Tibial nerve (tissue), 4 donors: ENCODE data around the gene MNT. TPM values are rescaled to one million over a fixed set of nuclear protein-coding genes. Genes with fewer than 3 reads are reported as not detected.

Source experiments
- DNase-seq, 2 donors: peaks; one replicate each; pipeline ENCODE4 v3.0.0-alpha.2; 2019; ENCODE audit warnings: low spot score in 2 of 2
- H3K27ac ChIP-seq, 4 donors: fragments of 200-600 bp; sonication (generic) in 3 of 4; one replicate each; pipeline ENCODE4 v1.5.1; 2017 to 2019; ENCODE audit warnings: mild to moderate bottlenecking in 1 of 4
- H3K27me3 ChIP-seq, 2 donors: fragments of 200-600 bp; sonication (generic) in 1 of 2; one replicate each; pipeline versions ENCODE4 v1.5.1 to v1.6.0; 2017 to 2019
- H3K36me3 ChIP-seq, 3 donors: fragments of 200-600 bp; sonication (generic); one replicate each; pipeline ENCODE4 v1.5.1; 2018 to 2019
- H3K4me1 ChIP-seq, 4 donors: fragments of 200-600 bp; sonication (generic) in 3 of 4; one replicate each; pipeline ENCODE4 v1.5.1; 2017 to 2019
- H3K4me3 ChIP-seq, 4 donors: fragments of 200-600 bp; sonication (generic) in 3 of 4; one replicate each; pipeline ENCODE4 v1.5.1; 2017 to 2019; ENCODE audit warnings: mild to moderate bottlenecking in 1 of 4, moderate library complexity in 1 of 4
- H3K9me3 ChIP-seq, 4 donors: fragments of 200-600 bp; sonication (generic) in 3 of 4; one replicate each; pipeline ENCODE4 v1.5.1; 2017 to 2019
- CTCF ChIP-seq, 5 experiments: fragments of 200-600 bp in 3 of 5; fragments of 450-650 bp in 2 of 5; sonication (generic) in 3 of 5; IDR thresholded peaks; one replicate each; pipeline ENCODE4 v1.5.1; 2016 to 2019; ENCODE audit warnings: antibody characterized with exemption in 5 of 5, mild to moderate bottlenecking in 3 of 5, moderate library complexity in 2 of 5
- EP300 ChIP-seq, 2 donors: sonication (generic); formaldehyde crosslinking; IDR thresholded peaks; one replicate each; pipeline ENCODE4 v1.6.1; 2017; ENCODE audit warnings: antibody characterized with exemption in 2 of 2, mild to moderate bottlenecking in 1 of 2
- POLR2A ChIP-seq, 2 donors: fragments of 450-650 bp; IDR thresholded peaks; one replicate each; pipeline ENCODE4 v1.6.1; 2017; ENCODE audit warnings: antibody characterized with exemption in 2 of 2, mild to moderate bottlenecking in 2 of 2, moderate library complexity in 2 of 2
- WGBS, 2 donors: methylation state at CpG; one replicate each; pipeline ENCODE4 v1.1.5; 2018; 5-methylcytosine and 5-hydroxymethylcytosine counted together
- total RNA-seq, 4 donors: library from RNA; depleted of rRNA; stranded (reverse); fragments of >200 nt; gene quantifications; one replicate each; pipeline ENCODE4 v1.1.0, GENCODE V29; 2016

Gene MNT
- total RNA-seq, 4 donors from 2014 or later, result 12.6 to 32.8 (median 14.9) TPM

- 74 to 84% methylated on average over 26 of the region's 26 CpGs for WGBS, 2 donors
- TF ChIP-seq POLR2A (IDR thresholded peaks at IDR 0.05) (no peak), EP300 (IDR thresholded peaks at IDR 0.05) (no peak)
- H3K9me3 ChIP-seq, result no peaks in the 10 kb centered on the region
- no peak overlapping the region for H3K27ac ChIP-seq
- no peak for DNase-seq
- no peak overlapping the region for H3K4me3 ChIP-seq
- peaks cover 0 to 96% (median 0%) of the 10 kb centered on the region in 3 donors for H3K36me3 ChIP-seq
- peaks cover 0 to 21% (median 0%) of the 10 kb centered on the region in 4 donors for H3K4me1 ChIP-seq
- no peaks in the 10 kb centered on the region for H3K27me3 ChIP-seq
These were observed 33.9 kb downstream of the MNT start for GRCh38 chr17:2366747-2367494.

GRCh38 chr17:2365132-2365531 lies 35.7 kb downstream of the MNT start:
- peaks cover 0 to 95% (median 0%) of the 10 kb centered on the region in 3 donors for H3K36me3 ChIP-seq
- H3K4me1 ChIP-seq, result peaks cover 0 to 21% (median 0%) of the 10 kb centered on the region in 4 donors
- DNase-seq, result no peak
- no peak overlapping the region for H3K27ac ChIP-seq
- H3K4me3 ChIP-seq, result no peak overlapping the region
- no peaks in the 10 kb centered on the region for H3K9me3 ChIP-seq
- 93 to 95% methylated on average over 19 to 20 of the region's 20 CpGs for WGBS, 2 donors
- TF ChIP-seq EP300 (IDR thresholded peaks at IDR 0.05), result no peak
- no peak for TF ChIP-seq CTCF (IDR thresholded peaks at IDR 0.05)
- TF ChIP-seq POLR2A (IDR thresholded peaks at IDR 0.05), result no peak
- no peaks in the 10 kb centered on the region for H3K27me3 ChIP-seq

- Histone ChIP-seq H3K9me3 (no peaks in the 10 kb centered on the region), H3K36me3 (peaks cover 0 to 94% (median 0%) of the 10 kb centered on the region in 3 donors), H3K27ac (no peak overlapping the region), H3K4me3 (no peak overlapping the region), H3K4me1 (peaks cover 0 to 17% (median 0%) of the 10 kb centered on the region in 4 donors), H3K27me3 (no peaks in the 10 kb centered on the region)
- no peak for DNase-seq
- TF ChIP-seq POLR2A (IDR thresholded peaks at IDR 0.05) (no peak), EP300 (IDR thresholded peaks at IDR 0.05) (no peak), CTCF (IDR thresholded peaks at IDR 0.05) (no peak)
- WGBS, 2 donors, result 83 to 88% methylated on average over 10 to 12 of the region's 12 CpGs
These were observed 36.1 kb downstream of the MNT start for GRCh38 chr17:2364763-2365116.

- WGBS, 2 donors, result 74 to 77% methylated on average over 25 of the region's 26 CpGs
- DNase-seq, result no peak
- TF ChIP-seq EP300 (IDR thresholded peaks at IDR 0.05), result no peak
- no peak for TF ChIP-seq CTCF (IDR thresholded peaks at IDR 0.05)
- no peak for TF ChIP-seq POLR2A (IDR thresholded peaks at IDR 0.05)
- H3K9me3 ChIP-seq, result no peaks in the 10 kb centered on the region
- H3K27ac ChIP-seq, result no peak overlapping the region
- H3K36me3 ChIP-seq, result peaks cover 0 to 93% (median 0%) of the 10 kb centered on the region in 3 donors
- peaks cover 0 to 14% (median 0%) of the 10 kb centered on the region in 4 donors for H3K4me1 ChIP-seq
- H3K27me3 ChIP-seq, result no peaks in the 10 kb centered on the region
- no peak overlapping the region for H3K4me3 ChIP-seq
These were observed 36.8 kb downstream of the MNT start for GRCh38 chr17:2363851-2364762.

- TF ChIP-seq POLR2A (IDR thresholded peaks at IDR 0.05) (no peak), CTCF (IDR thresholded peaks at IDR 0.05) (no peak), EP300 (IDR thresholded peaks at IDR 0.05) (no peak)
- Histone ChIP-seq H3K36me3 (peaks cover 0 to 85% (median 0%) of the 10 kb centered on the region in 3 donors), H3K9me3 (no peaks in the 10 kb centered on the region), H3K27me3 (no peaks in the 10 kb centered on the region), H3K27ac (no peak overlapping the region), H3K4me3 (no peak overlapping the region), H3K4me1 (peaks cover 0 to 14% (median 0%) of the 10 kb centered on the region in 4 donors)
- WGBS, 2 donors, result 88 to 94% methylated on average over 15 to 20 of the region's 21 CpGs
- DNase-seq, result no peak
These were observed 37.5 kb downstream of the MNT start for GRCh38 chr17:2363318-2363717.
